ENCODE measurements around the gene ITGA5.
"Not testable (repeated sequence)": the region's sequence is repeated elsewhere in the genome, so short reads cannot be mapped to it uniquely, and the experiment has no call there.

ITGA5 gene

GRCh38 chr12:54371328-54372112 lies 47.5 kb downstream of the ITGA5 start:
- no peak for DNase-seq (ENCODE audit: low read depth, low spot score)

- DNase-seq (ENCODE audit: low read depth, low spot score) = peak; percentile 60
Observed at GRCh38 chr12:54370171-54370730, 48.8 kb downstream of the ITGA5 start.

GRCh38 chr12:54369597-54370131 lies 49.4 kb downstream of the ITGA5 start:
- no peak for DNase-seq (ENCODE audit: low read depth, low spot score)

DNA sequence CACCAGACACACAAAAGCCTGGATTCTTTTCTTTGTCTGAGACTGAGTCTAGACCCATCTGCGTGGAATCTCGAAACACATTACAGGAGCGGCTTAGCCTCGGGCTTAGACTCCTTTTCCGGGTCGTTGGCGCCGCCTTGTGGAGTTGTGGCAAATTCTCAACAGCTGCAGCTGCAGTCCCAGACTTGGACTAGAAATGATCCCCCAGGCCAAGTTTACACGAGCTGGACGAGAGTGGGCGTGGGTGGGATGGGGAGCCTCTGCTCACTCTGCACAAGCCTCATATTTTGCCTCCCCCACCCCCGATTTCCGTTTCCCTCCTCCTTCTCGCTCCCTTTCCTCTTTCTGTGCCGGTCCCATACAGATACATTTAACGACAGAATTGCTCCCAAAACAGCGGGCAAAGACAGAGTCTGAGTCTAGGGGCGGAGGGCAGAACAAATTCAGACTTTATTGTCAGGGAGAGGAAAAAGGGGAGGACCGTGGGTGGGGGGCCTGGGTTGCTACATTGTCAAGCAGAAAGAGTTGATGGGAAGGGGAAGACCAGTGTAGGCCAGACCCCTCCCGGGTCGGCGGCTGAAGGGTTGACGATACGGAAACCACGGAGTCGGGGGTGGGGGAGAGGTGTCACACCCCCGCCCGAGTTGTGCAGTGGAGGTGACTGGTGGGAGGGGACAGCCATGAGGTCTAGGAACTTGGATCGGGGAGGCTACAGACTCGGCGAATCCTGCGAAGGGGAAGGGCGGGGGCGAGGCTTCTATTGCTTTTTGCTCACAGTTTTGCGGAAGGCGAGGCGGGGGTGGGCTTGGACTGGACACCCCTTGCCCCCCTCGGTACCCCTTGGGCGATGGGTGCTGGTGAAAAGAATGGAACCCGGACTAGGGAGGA lies 50.1 kb downstream of the ITGA5 start:
- DNase-seq (ENCODE audit: low read depth, low spot score) = no peak

DNA sequence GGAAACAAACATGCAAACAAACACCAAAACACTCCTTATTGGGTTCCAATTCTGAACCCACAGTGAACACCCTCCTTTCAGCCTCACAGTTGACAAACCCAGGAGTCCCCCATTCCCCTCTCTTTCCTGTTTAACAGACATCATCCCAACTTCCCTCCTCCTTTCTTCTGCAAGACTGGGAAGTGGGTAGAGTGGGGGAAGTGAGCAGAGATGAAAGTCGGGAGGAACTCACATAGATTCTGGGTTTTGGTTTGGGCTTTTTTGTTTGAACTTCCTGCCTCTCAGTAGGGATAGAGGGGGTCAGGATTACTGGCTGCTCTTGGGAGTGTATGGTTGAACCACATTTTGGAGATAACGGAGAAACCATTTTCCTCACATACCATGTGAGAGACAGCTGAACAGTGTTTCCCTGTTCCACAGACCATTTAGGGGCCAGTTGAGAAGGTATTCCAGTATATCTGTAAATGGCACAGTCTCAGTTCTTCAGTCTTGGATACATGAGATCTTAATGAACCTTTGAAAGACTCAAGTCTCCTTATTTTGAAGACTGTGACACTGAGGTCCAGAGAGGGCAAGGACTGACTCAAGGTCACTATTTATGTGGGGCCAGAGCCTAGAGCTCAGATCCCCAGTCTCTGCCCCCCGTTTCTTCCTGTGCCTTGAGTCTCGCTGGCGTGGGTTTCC lies 50.9 kb downstream of the ITGA5 start:
- no peak for DNase-seq (ENCODE audit: low read depth, low spot score)

DNA sequence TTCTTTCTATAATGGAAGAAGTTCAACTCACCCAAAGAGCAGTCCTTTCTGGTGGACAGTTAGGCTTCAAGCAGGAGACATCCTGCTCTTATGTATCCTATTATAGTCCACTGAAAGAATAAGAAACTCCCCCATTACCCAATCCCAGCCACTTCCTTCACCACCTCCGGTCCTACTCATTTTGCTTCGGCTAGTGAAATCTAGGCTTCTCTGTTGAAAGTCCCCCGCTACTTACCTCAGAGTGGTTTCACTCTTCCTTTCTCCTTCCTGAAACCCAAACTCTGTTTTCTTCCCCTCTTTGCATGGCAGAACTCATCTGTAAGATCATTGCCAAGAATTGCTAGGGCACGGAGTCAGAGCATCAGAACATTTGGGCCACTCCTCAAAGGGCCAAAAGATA lies 54.7 kb downstream of the ITGA5 start, which contains the start of gene GPR84:
Gene GPR84, minus strand, starts transcription at position 74 of the 400 bp plus-strand sequence. CDS start 635 bp downstream, outside the sequence.
- no peak for DNase-seq (ENCODE audit: low read depth, low spot score)

GRCh38 chr12:54363618-54364017 lies 55.4 kb downstream of the ITGA5 start:
- no peak for DNase-seq (ENCODE audit: low read depth, low spot score)

DNA sequence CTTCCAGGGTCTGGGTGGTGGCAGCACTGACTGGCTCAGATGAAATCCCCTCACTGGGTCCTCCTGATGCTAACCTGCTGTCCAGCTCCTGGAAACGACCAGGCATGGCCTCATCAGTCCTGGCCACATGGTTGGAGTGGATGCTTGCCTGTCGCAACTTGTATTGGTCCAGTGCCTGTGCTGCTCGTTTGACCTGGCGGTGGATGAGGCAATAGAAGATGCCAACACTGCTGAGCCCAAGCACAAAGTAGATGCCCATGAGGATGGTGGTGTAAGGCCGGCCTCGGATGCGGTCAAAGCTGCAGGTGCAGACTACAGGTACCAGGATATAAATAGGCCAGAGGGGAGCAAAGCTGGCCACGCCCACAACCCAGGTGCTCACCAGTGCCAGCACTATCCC lies 56.0 kb downstream of the ITGA5 start:
- no peak for DNase-seq (ENCODE audit: low read depth, low spot score)

- DNase-seq (ENCODE audit: low read depth, low spot score) = no peak
Observed at GRCh38 chr12:54360717-54361456, 58.2 kb downstream of the ITGA5 start.

- no peak for DNase-seq (ENCODE audit: low read depth, low spot score)
Observed at GRCh38 chr12:54359762-54360351, 59.2 kb downstream of the ITGA5 start.

DNA sequence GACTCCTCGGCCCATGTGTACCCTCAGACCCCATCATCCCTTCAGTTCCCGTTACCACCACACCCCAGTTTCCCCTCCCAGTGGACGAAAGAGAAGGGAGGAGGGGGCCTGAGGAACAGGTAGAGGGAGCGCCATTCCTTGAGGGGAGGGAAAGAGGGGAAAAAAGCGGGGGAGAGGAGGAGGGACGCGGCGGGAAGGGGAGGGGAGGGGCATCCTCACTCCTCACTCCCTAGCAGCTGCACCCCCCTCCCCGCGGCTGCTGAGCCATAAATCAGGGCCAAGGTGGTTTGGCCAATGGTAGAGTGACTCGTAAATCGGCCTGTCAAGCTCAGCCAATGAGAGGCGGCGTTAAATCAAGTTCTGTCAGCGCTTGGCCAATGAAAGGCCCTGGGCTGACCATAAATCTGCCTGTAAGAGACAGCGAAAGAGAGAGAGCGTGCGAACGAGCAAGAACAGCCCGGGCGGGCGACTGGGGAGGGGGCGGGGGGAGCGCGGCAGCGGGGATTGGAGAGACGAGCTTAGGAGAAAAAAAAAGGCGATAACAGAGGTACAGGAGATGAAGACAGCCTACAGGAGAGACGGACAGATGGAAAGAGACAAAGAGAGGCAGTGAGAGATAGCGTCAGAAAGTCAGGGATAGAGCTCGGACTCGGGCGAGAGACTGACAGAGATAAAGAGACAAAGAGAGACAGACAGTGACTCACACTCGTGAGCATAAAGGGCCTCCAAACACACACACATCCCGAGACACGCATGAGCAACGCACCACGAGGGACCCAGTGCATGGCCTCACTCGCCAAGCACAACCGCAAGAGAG lies 59.9 kb downstream of the ITGA5 start:
- peak; percentile 98 for DNase-seq (ENCODE audit: low read depth, low spot score)

- DNase-seq (ENCODE audit: low read depth, low spot score) = no peak
Observed at GRCh38 chr12:54358191-54358944, 60.7 kb downstream of the ITGA5 start.

DNA sequence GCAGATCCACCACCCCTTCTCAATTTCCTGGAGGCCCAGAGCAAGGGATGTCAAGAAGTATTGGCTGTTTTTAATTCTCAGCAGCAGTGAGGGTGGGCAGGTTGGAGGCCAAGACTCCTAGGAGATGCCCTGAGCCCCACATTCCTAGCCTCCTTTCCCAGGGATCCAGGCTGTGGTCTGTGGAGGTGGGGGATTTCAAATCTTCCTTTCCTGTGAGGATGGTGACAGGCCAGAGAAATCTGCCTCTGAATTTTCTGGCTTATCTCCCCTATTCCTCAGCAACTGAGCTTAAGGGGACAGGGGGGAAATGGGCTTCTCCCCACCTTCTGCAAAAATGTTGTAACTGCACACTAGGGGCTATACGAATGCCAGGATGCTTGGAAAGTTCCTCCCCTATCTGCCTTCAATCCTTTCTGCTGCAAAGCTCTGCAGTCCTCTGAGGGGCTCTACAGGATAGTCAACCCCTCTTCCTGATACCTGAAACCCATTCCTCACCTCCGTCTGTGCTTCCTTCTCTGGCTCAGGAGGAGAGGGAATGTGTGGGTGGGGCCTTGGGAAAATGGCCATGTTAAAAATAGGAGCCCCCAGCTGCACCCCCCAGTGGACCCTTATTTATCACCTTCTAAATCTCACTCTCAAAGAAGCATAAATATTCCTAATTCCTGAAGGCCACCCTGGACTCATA lies 61.4 kb downstream of the ITGA5 start:
- DNase-seq (ENCODE audit: low read depth, low spot score) = no peak

DNA sequence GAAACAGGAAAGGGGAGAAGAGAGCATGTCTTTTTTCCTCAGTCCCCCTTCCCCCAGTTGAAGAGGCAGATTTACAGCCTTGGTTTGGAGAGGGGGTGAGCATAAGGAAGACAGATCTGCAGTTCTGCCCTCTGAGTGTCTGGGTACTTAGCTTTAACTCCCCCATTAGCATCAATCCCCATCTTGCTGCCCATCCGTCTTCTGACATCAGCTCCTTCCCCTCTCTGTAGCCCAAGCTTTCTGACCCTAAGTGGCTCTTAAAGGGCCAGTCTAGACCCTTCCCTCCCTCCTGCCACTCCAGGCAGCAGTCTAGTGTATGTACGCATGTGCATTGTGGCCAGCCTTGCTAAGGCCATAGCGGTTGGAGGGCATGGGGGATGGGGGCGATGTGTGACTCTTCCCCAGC lies 62.1 kb downstream of the ITGA5 start:
- no peak for DNase-seq (ENCODE audit: low read depth, low spot score)

DNA sequence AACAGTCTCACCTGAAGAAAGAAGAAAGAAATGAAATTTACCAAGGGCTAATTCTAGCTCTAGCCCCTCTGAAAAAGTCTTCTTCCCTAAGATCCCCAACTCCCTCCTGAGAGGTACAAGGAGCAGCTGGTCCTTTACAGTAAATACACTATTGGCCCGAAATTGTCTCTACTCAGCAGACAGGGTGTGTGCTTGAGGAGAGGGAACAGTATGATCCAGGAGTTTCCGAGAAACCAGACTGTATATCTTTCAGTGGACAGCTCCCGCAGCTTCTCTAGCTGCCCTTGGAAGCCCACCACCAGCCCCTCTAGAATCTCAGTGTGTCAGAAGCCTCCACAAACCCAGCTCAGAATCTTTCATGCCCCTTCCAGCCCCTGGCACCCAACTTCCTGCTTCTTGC lies 62.8 kb downstream of the ITGA5 start:
- no peak for DNase-seq (ENCODE audit: low read depth, low spot score)

- no peak for DNase-seq (ENCODE audit: low read depth, low spot score)
Observed at GRCh38 chr12:54355104-54355815, 63.8 kb downstream of the ITGA5 start.

- not testable (repeated sequence) for DNase-seq (ENCODE audit: low read depth, low spot score)
Observed at GRCh38 chr12:54354271-54354670, 64.8 kb downstream of the ITGA5 start.
